Skeletal muscle satellite cell (primary cell): ENCODE results near the gene COL23A1.

Experiments used
- H3K27me3 ChIP-seq: 2 replicates; pipeline ENCODE4 v1.7.0; 2013; ENCODE audit warnings: low read length; ENCODE audit not compliant: control insufficient read depth, insufficient read depth
- H3K36me3 ChIP-seq: 2 replicates; pipeline ENCODE4 v1.7.0; 2013; ENCODE audit warnings: mild to moderate bottlenecking, control low read depth, low read length; ENCODE audit not compliant: insufficient read depth
- H3K4me1 ChIP-seq: 2 replicates; pipeline ENCODE4 v1.7.0; 2013; ENCODE audit warnings: low read length; ENCODE audit not compliant: control insufficient read depth, insufficient read depth
- H3K4me2 ChIP-seq: 2 replicates; pipeline ENCODE4 v1.7.0; 2013; ENCODE audit warnings: mild to moderate bottlenecking, low read length
- H3K4me3 ChIP-seq: 2 replicates; pipeline ENCODE4 v1.7.0; 2013; ENCODE audit warnings: low read length
- H3K9ac ChIP-seq: 2 replicates; pipeline ENCODE4 v1.7.0; 2013; ENCODE audit warnings: mild to moderate bottlenecking, low read depth, low read length, moderate library complexity
- H3K9me3 ChIP-seq: replicated peaks from 2 replicates; pipeline ENCODE4 v1.7.0; 2013; ENCODE audit warnings: mild to moderate bottlenecking, control low read depth, low read length

The COL23A1 gene

GRCh38 chr5:178418031-178418430 lies 172.2 kb downstream of the COL23A1 start:
- peaks cover 20% of the 10 kb centered on the region for H3K9me3 ChIP-seq
- no peak overlapping the region for H3K4me3 ChIP-seq
- H3K4me2 ChIP-seq = no peak overlapping the region
- no peaks in the 10 kb centered on the region for H3K36me3 ChIP-seq
- H3K4me1 ChIP-seq = no peaks in the 10 kb centered on the region
- H3K9ac ChIP-seq = no peak overlapping the region
- no peaks in the 10 kb centered on the region for H3K27me3 ChIP-seq

- Histone ChIP-seq H3K4me2 (no peak overlapping the region), H3K9me3 (peaks cover 19% of the 10 kb centered on the region), H3K4me1 (no peaks in the 10 kb centered on the region), H3K4me3 (no peak overlapping the region), H3K27me3 (no peaks in the 10 kb centered on the region), H3K36me3 (no peaks in the 10 kb centered on the region), H3K9ac (no peak overlapping the region)
Measured at GRCh38 chr5:178417391-178417811, 172.8 kb downstream of the COL23A1 start.

- Histone ChIP-seq H3K9ac (no peak overlapping the region), H3K4me3 (no peak overlapping the region), H3K9me3 (peaks cover 16% of the 10 kb centered on the region), H3K4me2 (no peak overlapping the region), H3K4me1 (no peaks in the 10 kb centered on the region), H3K27me3 (no peaks in the 10 kb centered on the region), H3K36me3 (no peaks in the 10 kb centered on the region)
Measured at GRCh38 chr5:178416919-178417318, 173.3 kb downstream of the COL23A1 start.

GRCh38 chr5:178416206-178416882 lies 173.8 kb downstream of the COL23A1 start:
- H3K9me3 ChIP-seq = peaks cover 16% of the 10 kb centered on the region
- no peaks in the 10 kb centered on the region for H3K27me3 ChIP-seq
- no peak overlapping the region for H3K9ac ChIP-seq
- no peaks in the 10 kb centered on the region for H3K36me3 ChIP-seq
- no peak overlapping the region for H3K4me3 ChIP-seq
- no peaks in the 10 kb centered on the region for H3K4me1 ChIP-seq
- H3K4me2 ChIP-seq = no peak overlapping the region

- Histone ChIP-seq H3K9ac (no peak overlapping the region), H3K27me3 (no peaks in the 10 kb centered on the region), H3K9me3 (peaks cover 16% of the 10 kb centered on the region), H3K4me3 (no peak overlapping the region), H3K4me1 (no peaks in the 10 kb centered on the region), H3K4me2 (no peak overlapping the region), H3K36me3 (no peaks in the 10 kb centered on the region)
Measured at GRCh38 chr5:178415353-178415752, 174.8 kb downstream of the COL23A1 start.

GRCh38 chr5:178413988-178414387 lies 176.2 kb downstream of the COL23A1 start:
- Histone ChIP-seq H3K4me1 (no peaks in the 10 kb centered on the region), H3K9me3 (peaks cover 16% of the 10 kb centered on the region), H3K4me3 (no peak overlapping the region), H3K36me3 (no peaks in the 10 kb centered on the region), H3K9ac (no peak overlapping the region), H3K4me2 (no peak overlapping the region), H3K27me3 (no peaks in the 10 kb centered on the region)

- H3K4me1 ChIP-seq = no peaks in the 10 kb centered on the region
- peaks cover 13% of the 10 kb centered on the region for H3K9me3 ChIP-seq
- no peak overlapping the region for H3K4me2 ChIP-seq
- no peak overlapping the region for H3K4me3 ChIP-seq
- H3K27me3 ChIP-seq = no peaks in the 10 kb centered on the region
- no peaks in the 10 kb centered on the region for H3K36me3 ChIP-seq
- no peak overlapping the region for H3K9ac ChIP-seq
Measured at GRCh38 chr5:178411083-178411482, 179.1 kb downstream of the COL23A1 start.

- Histone ChIP-seq H3K4me2 (no peak overlapping the region), H3K9me3 (peaks cover 8% of the 10 kb centered on the region), H3K4me3 (no peak overlapping the region), H3K4me1 (no peaks in the 10 kb centered on the region), H3K36me3 (no peaks in the 10 kb centered on the region), H3K27me3 (no peaks in the 10 kb centered on the region), H3K9ac (no peak overlapping the region)
Measured at GRCh38 chr5:178407646-178408045, 182.5 kb downstream of the COL23A1 start.

- Histone ChIP-seq H3K4me1 (no peaks in the 10 kb centered on the region), H3K4me2 (no peak overlapping the region), H3K4me3 (no peak overlapping the region), H3K36me3 (no peaks in the 10 kb centered on the region), H3K27me3 (no peaks in the 10 kb centered on the region), H3K9ac (no peak overlapping the region), H3K9me3 (peaks cover 8% of the 10 kb centered on the region)
Measured at GRCh38 chr5:178404987-178405386, 185.2 kb downstream of the COL23A1 start.

- no peaks in the 10 kb centered on the region for H3K36me3 ChIP-seq
- no peaks in the 10 kb centered on the region for H3K27me3 ChIP-seq
- H3K4me2 ChIP-seq = no peak overlapping the region
- H3K9me3 ChIP-seq = peaks cover 8% of the 10 kb centered on the region
- H3K4me1 ChIP-seq = no peaks in the 10 kb centered on the region
- H3K4me3 ChIP-seq = no peak overlapping the region
- no peak overlapping the region for H3K9ac ChIP-seq
Measured at GRCh38 chr5:178403956-178404600, 186.1 kb downstream of the COL23A1 start.

- no peak overlapping the region for H3K9ac ChIP-seq
- H3K27me3 ChIP-seq = no peaks in the 10 kb centered on the region
- H3K36me3 ChIP-seq = no peaks in the 10 kb centered on the region
Measured at GRCh38 chr5:178403351-178403750, 186.8 kb downstream of the COL23A1 start.

GRCh38 chr5:178399701-178400095 lies 190.5 kb downstream of the COL23A1 start:
- Histone ChIP-seq H3K4me1 (no peaks in the 10 kb centered on the region), H3K4me3 (no peak overlapping the region), H3K36me3 (no peaks in the 10 kb centered on the region), H3K4me2 (no peak overlapping the region), H3K9ac (no peak overlapping the region), H3K9me3 (peaks cover 3% of the 10 kb centered on the region), H3K27me3 (no peaks in the 10 kb centered on the region)

More at GRCh38 chr5:178403351-178403750, 186.8 kb downstream of the COL23A1 start:
- H3K4me3 ChIP-seq = no peak overlapping the region
- no peaks in the 10 kb centered on the region for H3K4me1 ChIP-seq
- peaks cover 8% of the 10 kb centered on the region for H3K9me3 ChIP-seq
- no peak overlapping the region for H3K4me2 ChIP-seq
